ENCODE results near the gene DAND5.

- TF ChIP-seq, protein P1, sequence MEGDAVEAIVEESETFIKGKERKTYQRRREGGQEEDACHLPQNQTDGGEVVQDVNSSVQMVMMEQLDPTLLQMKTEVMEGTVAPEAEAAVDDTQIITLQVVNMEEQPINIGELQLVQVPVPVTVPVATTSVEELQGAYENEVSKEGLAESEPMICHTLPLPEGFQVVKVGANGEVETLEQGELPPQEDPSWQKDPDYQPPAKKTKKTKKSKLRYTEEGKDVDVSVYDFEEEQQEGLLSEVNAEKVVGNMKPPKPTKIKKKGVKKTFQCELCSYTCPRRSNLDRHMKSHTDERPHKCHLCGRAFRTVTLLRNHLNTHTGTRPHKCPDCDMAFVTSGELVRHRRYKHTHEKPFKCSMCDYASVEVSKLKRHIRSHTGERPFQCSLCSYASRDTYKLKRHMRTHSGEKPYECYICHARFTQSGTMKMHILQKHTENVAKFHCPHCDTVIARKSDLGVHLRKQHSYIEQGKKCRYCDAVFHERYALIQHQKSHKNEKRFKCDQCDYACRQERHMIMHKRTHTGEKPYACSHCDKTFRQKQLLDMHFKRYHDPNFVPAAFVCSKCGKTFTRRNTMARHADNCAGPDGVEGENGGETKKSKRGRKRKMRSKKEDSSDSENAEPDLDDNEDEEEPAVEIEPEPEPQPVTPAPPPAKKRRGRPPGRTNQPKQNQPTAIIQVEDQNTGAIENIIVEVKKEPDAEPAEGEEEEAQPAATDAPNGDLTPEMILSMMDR (optimal IDR thresholded peaks at IDR 0.05 in 1 of 3, IDR thresholded peaks at IDR 0.05 in 1 of 3, conservative IDR thresholded peaks at IDR 0.05 in 1 of 3; ENCODE audit: extremely low read depth in 1 of 3, insufficient read depth in 2 of 3, low read length in 3 of 3) = no peak
- no peak for TF ChIP-seq EZH2 (IDR thresholded peaks at IDR 0.05; ENCODE audit: low read length)
Measured at GRCh38 chr19:13016245-13016627, 46.9 kb downstream of the DAND5 start.
